Measurements from ENCODE around the gene MRPS14.

Gene MRPS14

GRCh38 chr1:174990382-174990999, 32.7 kb downstream of the MRPS14 start:
- no peak for TF ChIP-seq JUND (IDR thresholded peaks at IDR 0.05; ENCODE audit: low read depth)
- DNase-seq (ENCODE audit: low read depth in 1 of 2, low spot score in 1 of 2) = peak; percentile 70 to 86
- in situ Hi-C loops (cut with HindIII; ENCODE audit: low pct_unique_long_range_greater_than_20kb, low sequenced_read_pairs) = no loop called here

GRCh38 chr1:174989536-174990220, 33.5 kb downstream of the MRPS14 start:
- in situ Hi-C loops (cut with HindIII; ENCODE audit: low pct_unique_long_range_greater_than_20kb, low sequenced_read_pairs) = no loop called here

GRCh38 chr1:174988986-174989385, 34.2 kb downstream of the MRPS14 start:
- TF ChIP-seq JUND (IDR thresholded peaks at IDR 0.05; ENCODE audit: low read depth) = no peak
- in situ Hi-C loops (cut with HindIII; ENCODE audit: low pct_unique_long_range_greater_than_20kb, low sequenced_read_pairs) = no loop called here

More at GRCh38 chr1:174989536-174990220, 33.5 kb downstream of the MRPS14 start:
- DNase-seq (ENCODE audit: low read depth in 1 of 2, low spot score in 1 of 2) = peak in 1 of 2 experiments; percentile 16
- TF ChIP-seq JUND (IDR thresholded peaks at IDR 0.05; ENCODE audit: low read depth) = no peak

GRCh38 chr1:174988539-174988938, 34.7 kb downstream of the MRPS14 start:
- no peak for TF ChIP-seq JUND (IDR thresholded peaks at IDR 0.05; ENCODE audit: low read depth)
- in situ Hi-C loops (cut with HindIII; ENCODE audit: low pct_unique_long_range_greater_than_20kb, low sequenced_read_pairs) = no loop called here

More at GRCh38 chr1:174988986-174989385, 34.2 kb downstream of the MRPS14 start:
- DNase-seq (ENCODE audit: low read depth in 1 of 2, low spot score in 1 of 2) = no peak

GRCh38 chr1:174984952-174985351, 38.3 kb downstream of the MRPS14 start:
- in situ Hi-C loops (cut with HindIII; ENCODE audit: low pct_unique_long_range_greater_than_20kb, low sequenced_read_pairs) = no loop called here
- no peak for TF ChIP-seq JUND (IDR thresholded peaks at IDR 0.05; ENCODE audit: low read depth)
- DNase-seq (ENCODE audit: low read depth in 1 of 2, low spot score in 1 of 2) = no peak

More at GRCh38 chr1:174988539-174988938, 34.7 kb downstream of the MRPS14 start:
- no peak for DNase-seq (ENCODE audit: low read depth in 1 of 2, low spot score in 1 of 2)

- TF ChIP-seq JUND (IDR thresholded peaks at IDR 0.05; ENCODE audit: low read depth) = no peak
- peak; percentile 20 to 75 for DNase-seq (ENCODE audit: low read depth in 1 of 2, low spot score in 1 of 2)
- in situ Hi-C loops (cut with HindIII; ENCODE audit: low pct_unique_long_range_greater_than_20kb, low sequenced_read_pairs) = no loop called here
Observed at GRCh38 chr1:174982971-174983689, 40.1 kb downstream of the MRPS14 start.

- no peak for DNase-seq (ENCODE audit: low read depth in 1 of 2, low spot score in 1 of 2)
- in situ Hi-C loops (cut with HindIII; ENCODE audit: low pct_unique_long_range_greater_than_20kb, low sequenced_read_pairs) = no loop called here
- no peak for TF ChIP-seq JUND (IDR thresholded peaks at IDR 0.05; ENCODE audit: low read depth)
Observed at GRCh38 chr1:174976436-174977108, 46.7 kb downstream of the MRPS14 start.

GRCh38 chr1:174975764-174976163, 47.5 kb downstream of the MRPS14 start:
- no peak for DNase-seq (ENCODE audit: low read depth in 1 of 2, low spot score in 1 of 2)
- no peak for TF ChIP-seq JUND (IDR thresholded peaks at IDR 0.05; ENCODE audit: low read depth)
- in situ Hi-C loops (cut with HindIII; ENCODE audit: low pct_unique_long_range_greater_than_20kb, low sequenced_read_pairs) = no loop called here

GRCh38 chr1:174974711-174975119, 48.5 kb downstream of the MRPS14 start:
- in situ Hi-C loops (cut with HindIII; ENCODE audit: low pct_unique_long_range_greater_than_20kb, low sequenced_read_pairs) = no loop called here
- DNase-seq (ENCODE audit: low read depth in 1 of 2, low spot score in 1 of 2) = no peak
- TF ChIP-seq JUND (IDR thresholded peaks at IDR 0.05; ENCODE audit: low read depth) = no peak

GRCh38 chr1:174971902-174972301, 51.3 kb downstream of the MRPS14 start:
- no peak for TF ChIP-seq JUND (IDR thresholded peaks at IDR 0.05; ENCODE audit: low read depth)
- peak in 1 of 2 experiments; percentile 9 for DNase-seq (ENCODE audit: low read depth in 1 of 2, low spot score in 1 of 2)
- in situ Hi-C loops (cut with HindIII; ENCODE audit: low pct_unique_long_range_greater_than_20kb, low sequenced_read_pairs) = no loop called here

GRCh38 chr1:174971466-174971865, 51.8 kb downstream of the MRPS14 start:
- in situ Hi-C loops (cut with HindIII; ENCODE audit: low pct_unique_long_range_greater_than_20kb, low sequenced_read_pairs) = no loop called here
- TF ChIP-seq JUND (IDR thresholded peaks at IDR 0.05; ENCODE audit: low read depth) = no peak
- no peak for DNase-seq (ENCODE audit: low read depth in 1 of 2, low spot score in 1 of 2)

GRCh38 chr1:174969977-174970376, 53.2 kb downstream of the MRPS14 start:
- TF ChIP-seq JUND (IDR thresholded peaks at IDR 0.05; ENCODE audit: low read depth) = no peak
- DNase-seq (ENCODE audit: low read depth in 1 of 2, low spot score in 1 of 2) = no peak
- in situ Hi-C loops (cut with HindIII; ENCODE audit: low pct_unique_long_range_greater_than_20kb, low sequenced_read_pairs) = no loop called here
